ENCODE measurements around the gene SARNP. TPM values are rescaled to one million over a fixed set of nuclear protein-coding genes. Genes with fewer than 3 reads are reported as not detected.

The SARNP gene
- total and polyA plus RNA-seq, 9 of the 15 experiments (the other 6 are each of a cell fraction or from before 2014, with no cell fraction given): 70.1 to 400 (median 198) TPM

- peak; percentile 85 for TF ChIP-seq DEAF1 (CRISPR knock-in tag; IDR thresholded peaks at IDR 0.05)
- TF ChIP-seq ARID4B (CRISPR knock-in tag; IDR thresholded peaks at IDR 0.05): no peak
- no peak for TF ChIP-seq UBTF (IDR thresholded peaks at IDR 0.05; ENCODE audit: borderline replicate concordance in 1 of 2, low read depth in 2 of 2, low read length in 2 of 2)
- no peak for TF ChIP-seq ETS2 (tag; IDR thresholded peaks at IDR 0.05; ENCODE audit: borderline replicate concordance, poor library complexity, severe bottlenecking)
- 0 out of 2 replicates have a peak, but pooled peaks have one; percentile 33 for TF ChIP-seq EP400 (IDR thresholded peaks at IDR 0.05)
- no peak for TF ChIP-seq ELK1 (CRISPR knock-in tag; IDR thresholded peaks at IDR 0.05)
- TF ChIP-seq BDP1 (IDR thresholded peaks at IDR 0.05; ENCODE audit: insufficient read depth, insufficient read length): no peak
- TF ChIP-seq GABPB1 (CRISPR knock-in tag; IDR thresholded peaks at IDR 0.05): no peak
- no peak for TF ChIP-seq NR4A1 (CRISPR knock-in tag; IDR thresholded peaks at IDR 0.05)
- TF ChIP-seq NR4A1 (tag; IDR thresholded peaks at IDR 0.05): no peak
- TF ChIP-seq C11orf30 (IDR thresholded peaks at IDR 0.05; ENCODE audit: low read depth): peak; percentile 95
- no peak for TF ChIP-seq WHSC1 (IDR thresholded peaks at IDR 0.05; ENCODE audit: low read length)
- TF ChIP-seq ELF4 (CRISPR knock-in tag; IDR thresholded peaks at IDR 0.05): no peak
- no peak for TF ChIP-seq RFX5 (IDR thresholded peaks at IDR 0.05; ENCODE audit: low read depth, low read length)
- no peak for TF ChIP-seq LARP7 (IDR thresholded peaks at IDR 0.05)
- peak; percentile 68; the same call in 1 of the 2 replicates for TF ChIP-seq SMC3 (conservative IDR thresholded peaks at IDR 0.05; ENCODE audit: insufficient read depth, low read depth, low read length)
These were observed 79.2 kb downstream of the SARNP start (continued) for GRCh38 chr12:55738123-55739024.

Measured in K562 (cell line).